Upper lobe of left lung (tissue), 6 donors: ENCODE data around the gene ELP5. TPM values are rescaled to one million over a fixed set of nuclear protein-coding genes. Genes with fewer than 3 reads are reported as not detected.
A peak's percentile ranks its signal among the peaks of the same experiment; 100 is the strongest.

Experiments used
- ATAC-seq, 2 donors: fragments of 200-7000 bp; cut with Tn5 transposase; one replicate each; pipeline ENCODE4 v1.9.1; 2022; ENCODE audit warnings: mild to moderate bottlenecking in 2 of 2, moderate library complexity in 2 of 2; ENCODE audit not compliant: low FRiP score in 2 of 2
- DNase-seq, 2 donors: peaks; one replicate each; pipeline ENCODE4 v3.0.0-alpha.2; 2019 to 2020
- H3K27ac ChIP-seq, 4 donors: fragments of 200-600 bp; sonication (generic); one replicate each; pipeline ENCODE4 v1.5.1; 2016 to 2019
- H3K27me3 ChIP-seq, 4 donors: fragments of 200-600 bp; sonication (generic); one replicate each; pipeline ENCODE4 v1.5.1; 2017 to 2019
- H3K36me3 ChIP-seq, 4 donors: fragments of 200-600 bp; sonication (generic); one replicate each; pipeline ENCODE4 v1.5.1; 2016 to 2019
- H3K4me1 ChIP-seq, 4 donors: fragments of 200-600 bp; sonication (generic); one replicate each; pipeline ENCODE4 v1.5.1; 2018 to 2019
- H3K4me3 ChIP-seq, 4 donors: fragments of 200-600 bp; sonication (generic); one replicate each; pipeline ENCODE4 v1.5.1; 2017 to 2019; ENCODE audit warnings: mild to moderate bottlenecking in 2 of 4, moderate library complexity in 1 of 4
- H3K9me3 ChIP-seq, 4 donors: fragments of 200-600 bp; sonication (generic); one replicate each; pipeline ENCODE4 v1.5.1; 2018 to 2019
- CTCF ChIP-seq, 6 experiments: fragments of 450-650 bp in 4 of 6; fragments of 200-600 bp in 2 of 6; sonication (generic) in 2 of 6; IDR thresholded peaks; one replicate each; pipeline ENCODE4 v1.5.1; 2016 to 2019; ENCODE audit warnings: antibody characterized with exemption in 6 of 6
- EP300 ChIP-seq, 4 donors: sonication (generic); formaldehyde crosslinking; IDR thresholded peaks; one replicate each; pipeline ENCODE4 v1.5.1; 2017; ENCODE audit warnings: antibody characterized with exemption in 4 of 4, control low read depth in 2 of 4
- POLR2A ChIP-seq, 4 donors: fragments of 450-650 bp; IDR thresholded peaks; one replicate each; pipeline ENCODE4 v1.5.1; 2016 to 2017; ENCODE audit warnings: antibody characterized with exemption in 4 of 4, mild to moderate bottlenecking in 2 of 4
- POLR2AphosphoS5 ChIP-seq, 2 donors: sonication (generic); formaldehyde crosslinking; IDR thresholded peaks; one replicate each; pipeline ENCODE4 v1.5.1; 2017; ENCODE audit warnings: antibody characterized with exemption in 2 of 2
- WGBS, 2 donors: methylation state at CpG; one replicate each; pipeline ENCODE4 v1.1.5; 2017 to 2018; 5-methylcytosine and 5-hydroxymethylcytosine counted together
- small RNA-seq, 4 donors: library from RNA; depleted of rRNA; stranded (forward); fragments of <200 nt; gene quantifications; one replicate each; pipeline ENCODE3, GENCODE V24; 2016
- total RNA-seq, 6 donors: library from RNA; depleted of rRNA in 4 of 6; stranded (reverse); fragments of >200 nt in 4 of 6; gene quantifications; one replicate each; pipeline versions ENCODE4 v1.1.0 to v1.2.1, GENCODE V29; 2016 to 2021
- donor health status: DM: no; HTN: no; CAD: no; lungs with moderate emphysema.
- donor health status: DM: no; HTN: yes; CAD: no; lungs with severe emphysema.

Gene ELP5
- total RNA-seq, 6 donors from 2014 or later = 5.2 to 36.3 (median 21.0) TPM

GRCh38 chr17:7307686-7308624, 55.9 kb downstream of the ELP5 start:
- H3K36me3 ChIP-seq = peaks cover 17 to 35% (median 30%) of the 10 kb centered on the region in 4 donors
- peak overlapping the region; percentile 90 to 100 (median 99) for H3K4me3 ChIP-seq
- no peaks in the 10 kb centered on the region for H3K27me3 ChIP-seq
- H3K27ac ChIP-seq = peak overlapping the region; percentile 97 to 100 (median 98)
- TF ChIP-seq POLR2A (IDR thresholded peaks at IDR 0.05) (peak in 2 of 4 donors; percentile 64 to 92), CTCF (IDR thresholded peaks at IDR 0.05) (peak in 4 of 6 experiments; percentile 17 to 56 (median 36)), POLR2AphosphoS5 (IDR thresholded peaks at IDR 0.05) (no peak), EP300 (IDR thresholded peaks at IDR 0.05) (no peak)
- peak in 1 of 2 donors; percentile 47 for ATAC-seq
- peaks cover 19 to 38% (median 20%) of the 10 kb centered on the region in 4 donors for H3K4me1 ChIP-seq
- WGBS, 2 donors = 0% methylated on average over 14 to 63 of the region's 104 CpGs
- DNase-seq = peak; percentile 38 to 95
- H3K9me3 ChIP-seq = no peaks in the 10 kb centered on the region

GRCh38 chr17:7308625-7309433, 56.8 kb downstream of the ELP5 start:
- 0 to 1% methylated on average over 13 to 14 of the region's 14 CpGs for WGBS, 2 donors
- no peak for TF ChIP-seq CTCF (IDR thresholded peaks at IDR 0.05)
- peak in 2 of 4 donors; percentile 24 to 45 for TF ChIP-seq POLR2A (IDR thresholded peaks at IDR 0.05)
- peak; percentile 17 to 57 for TF ChIP-seq POLR2AphosphoS5 (IDR thresholded peaks at IDR 0.05)
- peak; percentile 59 to 71 for ATAC-seq

More at GRCh38 chr17:7308625-7309433, 56.8 kb downstream of the ELP5 start:
- Histone ChIP-seq H3K27ac (peak overlapping the region; percentile 97 to 100 (median 98)), H3K9me3 (no peaks in the 10 kb centered on the region), H3K4me1 (peaks cover 24 to 47% (median 28%) of the 10 kb centered on the region in 4 donors), H3K27me3 (no peaks in the 10 kb centered on the region), H3K36me3 (peaks cover 26 to 43% (median 39%) of the 10 kb centered on the region in 4 donors), H3K4me3 (peak overlapping the region; percentile 90 to 100 (median 99))
- DNase-seq = peak in 1 of 2 donors; percentile 88

Small RNAs within 50 kb of the gene (small RNA-seq; reads per million reads assigned to genes)
- gene MIR324 (8.0 to 13.9 (median 11.2) reads per million in 4 donors), gene RF00019 (0 reads per million in 4 donors)

Other genes with a start within 250 kb of the ELP5 start
- 100 to 1,000 TPM in 5 of 6 donors, 10 to 100 TPM in 1; 85.9 to 304 (median 175) TPM for gene RNASEK, start 239.6 kb upstream of the ELP5 start, total RNA-seq
- gene BCL6B, start 229.2 kb upstream of the ELP5 start, total RNA-seq = 10 to 100 TPM in 3 of 6 donors, 1 to 10 TPM in 3; 2.1 to 83.1 (median 9.4) TPM
- 10 to 100 TPM in 4 of 6 donors, 1 to 10 TPM in 2; 2.3 to 26.2 (median 10.7) TPM for gene SLC16A13, start 216.2 kb upstream of the ELP5 start, total RNA-seq
- gene SLC16A11, start 208.1 kb upstream of the ELP5 start, total RNA-seq = 10 to 100 TPM in 2 of 6 donors, 1 to 10 TPM in 4; 2.7 to 35.0 (median 6.1) TPM
- gene CLEC10A, start 172.0 kb upstream of the ELP5 start, total RNA-seq = 10 to 100 TPM in 2 of 6 donors, 1 to 10 TPM in 2, under 1 TPM in 2; 0.76 to 16.8 (median 5.1) TPM
- 1 to 10 TPM in 5 of 6 donors, under 1 TPM in 1; 0.98 to 3.9 (median 1.8) TPM for gene ASGR2, start 137.4 kb upstream of the ELP5 start, total RNA-seq
- gene ASGR1, start 72.8 kb upstream of the ELP5 start, total RNA-seq = 10 to 100 TPM in 1 of 6 donors, 1 to 10 TPM in 4, not detected in 1; 1.1 to 11.5 (median 6.8) TPM
- 10 to 100 TPM; 10.5 to 32.5 (median 19.4) TPM for gene DLG4, start 32.4 kb upstream of the ELP5 start, total RNA-seq
- 1,000 to 10,000 TPM in 2 of 6 donors, 100 to 1,000 TPM in 4; 377 to 1,449 (median 553) TPM for gene ACADVL, start 32.3 kb upstream of the ELP5 start, total RNA-seq
- 10 to 100 TPM; 40.4 to 70.2 (median 42.4) TPM for gene DVL2, start 17.7 kb upstream of the ELP5 start, total RNA-seq
- gene PHF23, start 12.8 kb upstream of the ELP5 start, total RNA-seq = 10 to 100 TPM; 25.4 to 54.5 (median 31.2) TPM
- 100 to 1,000 TPM; 381 to 631 (median 601) TPM for gene GABARAP, start 9.8 kb upstream of the ELP5 start, total RNA-seq
- 100 to 1,000 TPM in 2 of 6 donors, 10 to 100 TPM in 4; 62.9 to 139 (median 75.0) TPM for gene CTDNEP1, start 481 bp upstream of the ELP5 start, total RNA-seq
- gene CLDN7, start 10.3 kb downstream of the ELP5 start, total RNA-seq = 100 to 1,000 TPM in 5 of 6 donors, 10 to 100 TPM in 1; 57.6 to 201 (median 137) TPM
- 1 to 10 TPM; 1.0 to 5.2 (median 1.2) TPM for gene SLC2A4, start 29.5 kb downstream of the ELP5 start, total RNA-seq
- gene YBX2, start 42.4 kb downstream of the ELP5 start, total RNA-seq = 1 to 10 TPM in 3 of 6 donors, under 1 TPM in 2, not detected in 1; 0.14 to 2.2 (median 1.2) TPM
- gene EIF5A, start 55.4 kb downstream of the ELP5 start, total RNA-seq = 100 to 1,000 TPM in 5 of 6 donors, 10 to 100 TPM in 1; 84.9 to 303 (median 207) TPM
- gene GPS2, start 63.1 kb downstream of the ELP5 start, total RNA-seq = 100 to 1,000 TPM in 2 of 6 donors, 10 to 100 TPM in 4; 55.2 to 109 (median 95.7) TPM
- gene NEURL4, start 77.1 kb downstream of the ELP5 start, total RNA-seq = 10 to 100 TPM; 14.2 to 77.5 (median 37.5) TPM
- 100 to 1,000 TPM in 1 of 6 donors, 10 to 100 TPM in 4, 1 to 10 TPM in 1; 8.5 to 114 (median 22.8) TPM for gene ACAP1, start 84.3 kb downstream of the ELP5 start, total RNA-seq
- 10 to 100 TPM in 3 of 6 donors, 1 to 10 TPM in 3; 5.2 to 13.8 (median 10.5) TPM for gene KCTD11, start 99.9 kb downstream of the ELP5 start, total RNA-seq
- 1 to 10 TPM in 1 of 6 donors, not detected in 5; 1.0 TPM for gene TMEM95, start 102.9 kb downstream of the ELP5 start, total RNA-seq
- 10 to 100 TPM in 1 of 6 donors, 1 to 10 TPM in 5; 5.8 to 16.8 (median 8.2) TPM for gene TNK1, start 128.9 kb downstream of the ELP5 start, total RNA-seq
- gene PLSCR3, start 142.3 kb downstream of the ELP5 start, total RNA-seq = 10 to 100 TPM; 20.6 to 64.5 (median 37.7) TPM
- 10 to 100 TPM; 21.6 to 65.0 (median 52.6) TPM for gene TMEM256, start 151.9 kb downstream of the ELP5 start, total RNA-seq
- gene NLGN2, start 155.6 kb downstream of the ELP5 start, total RNA-seq = 10 to 100 TPM in 3 of 6 donors, 1 to 10 TPM in 3; 3.8 to 16.8 (median 8.9) TPM
- gene SPEM1, start 168.1 kb downstream of the ELP5 start, total RNA-seq = not detected
- gene SPEM2, start 173.4 kb downstream of the ELP5 start, total RNA-seq = not detected
- not detected for gene SPEM3, start 176.6 kb downstream of the ELP5 start, total RNA-seq
- 10 to 100 TPM in 5 of 6 donors, 1 to 10 TPM in 1; 9.7 to 14.3 (median 13.1) TPM for gene TMEM102, start 183.2 kb downstream of the ELP5 start, total RNA-seq
- 1 to 10 TPM in 2 of 6 donors, under 1 TPM in 3, not detected in 1; 0.15 to 2.0 (median 0.57) TPM for gene FGF11, start 187.3 kb downstream of the ELP5 start, total RNA-seq
- gene CHRNB1, start 192.8 kb downstream of the ELP5 start, total RNA-seq = 10 to 100 TPM in 1 of 6 donors, 1 to 10 TPM in 5; 1.9 to 11.5 (median 7.0) TPM
- gene ZBTB4, start 227.4 kb downstream of the ELP5 start, total RNA-seq = 10 to 100 TPM; 54.4 to 90.1 (median 74.2) TPM
- gene SLC35G6, start 229.2 kb downstream of the ELP5 start, total RNA-seq = not detected
- 100 to 1,000 TPM in 4 of 6 donors, 10 to 100 TPM in 2; 79.5 to 139 (median 112) TPM for gene POLR2A, start 232.2 kb downstream of the ELP5 start, total RNA-seq